IPS-NIHi7 (cell line): ENCODE results near the gene CPLX3.

Experiments used
- DNase-seq: peaks from one replicate; pipeline ENCODE4 v3.0.0; 2012; ENCODE audit warnings: mixed read lengths; ENCODE audit errors: extremely low spot score

CPLX3 gene

DNA sequence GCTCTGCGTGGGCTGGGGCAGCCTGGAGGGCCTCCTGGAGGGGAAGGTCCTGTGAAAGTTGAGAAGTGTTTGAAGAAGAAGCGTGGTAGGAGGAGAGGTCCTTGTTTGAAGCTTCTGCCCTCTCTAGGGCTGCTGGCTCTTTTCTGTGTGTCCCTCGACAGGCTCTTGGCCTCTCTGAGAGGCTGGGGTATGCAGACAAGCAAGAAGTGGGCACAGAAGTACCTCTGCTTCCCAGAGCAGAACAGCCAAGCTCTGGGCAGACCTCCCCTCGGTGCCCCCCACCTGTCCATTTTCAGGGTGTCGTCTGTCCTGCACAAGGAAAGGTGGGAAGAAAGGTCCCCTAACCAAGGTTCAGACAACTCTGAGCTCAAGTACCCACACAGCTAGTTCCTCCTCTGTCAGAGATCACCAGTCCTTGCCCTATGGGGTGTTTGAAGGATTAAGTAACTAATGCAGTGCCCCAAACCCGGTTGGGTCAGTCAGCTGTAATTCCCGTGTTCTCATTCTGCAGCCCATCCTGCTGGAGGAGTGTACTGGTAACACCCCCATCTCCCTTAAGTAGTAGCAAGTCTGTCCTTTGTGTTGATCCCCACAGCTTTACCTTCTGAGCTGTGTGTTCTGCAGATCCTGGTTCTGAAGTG, 38.3 kb upstream of the CPLX3 start:
- DNase-seq = no peak

DNA sequence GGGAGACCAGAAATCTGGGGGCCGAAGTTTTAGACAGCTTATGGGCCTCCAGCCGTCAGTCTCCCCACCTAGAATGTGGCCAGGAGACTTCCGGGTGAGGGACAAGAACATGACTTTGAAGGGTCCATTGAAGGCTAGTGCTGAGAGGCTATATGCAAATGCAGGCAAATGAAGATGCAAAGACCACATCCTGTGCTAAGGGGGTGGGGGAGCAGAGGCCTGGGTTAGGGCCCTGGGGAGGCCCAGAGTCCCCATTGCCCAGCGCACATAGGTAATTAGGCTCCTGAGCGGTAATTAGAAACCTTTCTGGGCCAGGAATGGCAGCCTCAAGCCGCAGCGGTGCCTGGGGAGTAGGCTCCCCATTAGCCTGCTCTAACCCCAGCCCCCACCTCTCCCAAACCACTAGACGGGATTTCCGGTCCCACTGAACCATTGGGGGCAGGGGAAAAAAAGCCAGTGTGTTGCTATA, 37.7 kb upstream of the CPLX3 start:
- DNase-seq = no peak

DNA sequence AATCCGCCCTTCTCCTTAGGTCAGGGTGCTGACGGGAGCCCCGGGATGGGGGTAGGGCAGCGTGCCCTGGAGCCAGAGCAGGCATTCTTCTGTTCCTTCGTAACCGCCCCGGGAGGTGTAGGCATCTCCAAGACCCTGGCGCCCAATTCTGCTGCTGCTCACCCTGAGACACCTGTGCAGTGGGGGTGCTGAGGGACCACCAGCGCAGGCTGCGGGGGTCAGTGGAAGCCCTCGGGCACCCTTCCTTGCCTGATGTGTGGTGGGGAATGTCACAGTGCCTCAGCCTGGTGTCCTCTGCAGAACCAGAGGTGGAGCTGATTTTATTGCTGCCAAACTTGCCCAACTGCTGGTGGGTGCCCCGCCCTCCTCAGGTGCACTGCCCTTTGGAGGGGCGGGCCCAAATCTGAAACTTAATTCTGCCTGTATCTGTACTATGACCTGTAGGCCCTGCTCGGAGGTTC, 37.2 kb upstream of the CPLX3 start:
- no peak for DNase-seq

DNA sequence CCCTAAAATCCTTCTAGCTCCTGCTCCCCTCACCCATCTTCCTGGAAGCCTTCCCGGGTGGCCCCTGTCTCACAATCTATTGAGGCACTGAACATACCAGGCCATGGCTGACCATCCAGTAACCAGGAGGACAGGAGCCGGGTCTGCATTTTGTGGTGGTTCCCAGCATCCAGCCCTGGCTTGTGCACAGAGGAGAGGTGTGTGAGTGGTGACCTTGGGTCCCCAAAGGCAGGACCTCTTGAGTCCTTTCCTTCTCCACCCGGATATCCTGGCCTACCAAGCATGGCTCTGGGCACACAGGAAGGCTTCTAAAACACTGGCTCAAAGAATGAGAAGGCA, 36.7 kb upstream of the CPLX3 start:
- no peak for DNase-seq

DNA sequence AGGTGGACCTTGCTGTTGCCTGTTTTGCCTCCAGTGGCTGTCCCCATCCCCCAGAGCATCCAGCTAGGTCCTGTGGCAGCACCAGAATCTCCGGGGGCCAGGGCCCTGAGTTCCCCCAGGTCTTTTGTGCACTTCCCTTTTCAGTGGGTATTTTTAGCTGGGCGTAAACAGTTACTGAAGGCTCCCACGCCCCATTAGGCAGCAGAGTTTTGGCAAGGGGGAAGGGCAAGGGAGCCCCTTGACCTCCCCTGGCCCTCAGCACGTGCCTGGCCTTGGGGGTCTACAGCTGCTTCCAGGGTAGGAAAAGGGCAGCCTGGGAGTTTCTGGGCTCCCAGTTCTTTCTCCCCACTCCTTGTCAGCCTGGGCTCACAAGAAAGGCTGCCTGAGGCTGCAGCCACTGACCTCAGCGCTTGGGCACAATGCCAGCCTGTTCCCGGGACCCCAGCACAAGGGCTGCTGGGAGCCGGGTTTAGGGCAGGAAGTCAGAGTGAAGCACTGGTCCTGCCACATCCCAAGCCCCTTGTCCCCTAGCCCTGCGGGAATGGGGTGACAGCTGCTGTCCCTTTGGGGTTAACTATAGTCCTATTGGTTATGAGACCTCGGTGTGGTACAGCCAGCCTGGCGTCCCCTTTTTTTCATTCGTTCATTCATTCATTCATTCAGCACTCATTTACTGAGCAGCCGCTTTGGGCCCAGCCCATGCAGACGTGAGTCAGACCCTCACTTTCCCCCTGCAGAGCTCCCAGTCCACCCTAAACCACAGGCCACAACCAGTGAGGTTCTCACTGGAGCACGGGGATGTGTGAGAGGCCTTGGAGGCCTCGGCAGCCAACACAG, 36.1 kb upstream of the CPLX3 start:
- DNase-seq = no peak

DNA sequence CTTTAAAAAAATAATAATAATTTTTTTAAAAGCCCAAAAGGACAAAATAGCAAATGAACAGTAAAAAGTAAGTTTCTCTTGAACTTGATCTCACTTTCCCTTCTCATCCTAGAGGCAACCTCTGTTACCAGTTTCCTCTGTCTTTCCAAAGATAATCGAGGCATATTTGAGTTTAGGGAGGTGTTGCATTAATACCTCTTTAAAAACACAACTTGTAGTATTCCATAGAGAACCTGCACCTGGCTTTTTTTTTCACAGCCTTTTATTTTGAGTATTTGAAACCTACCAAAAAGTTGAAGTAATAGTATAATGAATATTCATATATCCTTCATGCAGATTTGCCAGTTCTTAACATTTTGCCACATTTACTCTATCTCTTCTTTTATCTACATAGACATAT, 35.4 kb upstream of the CPLX3 start:
- no peak for DNase-seq

DNA sequence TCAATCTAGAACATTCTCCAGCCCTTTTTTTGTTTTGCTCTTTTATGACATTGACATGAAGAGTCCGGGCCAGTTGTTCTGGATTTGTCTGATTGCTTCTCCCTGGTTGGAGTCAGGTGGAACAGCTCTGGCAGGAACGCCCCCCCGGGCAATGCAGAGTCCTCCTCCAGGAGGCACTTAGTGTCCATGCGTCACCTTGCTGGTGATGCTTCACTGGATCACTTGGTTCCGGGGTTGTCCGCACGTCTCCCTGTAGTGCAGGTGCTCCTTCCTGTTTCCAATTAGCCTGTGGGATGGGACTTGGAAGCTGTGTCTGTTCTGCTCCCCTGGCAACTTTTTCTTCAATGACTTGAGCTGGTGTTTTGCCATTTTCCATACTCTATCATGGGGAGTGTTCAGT, 34.8 kb upstream of the CPLX3 start:
- no peak for DNase-seq

DNA sequence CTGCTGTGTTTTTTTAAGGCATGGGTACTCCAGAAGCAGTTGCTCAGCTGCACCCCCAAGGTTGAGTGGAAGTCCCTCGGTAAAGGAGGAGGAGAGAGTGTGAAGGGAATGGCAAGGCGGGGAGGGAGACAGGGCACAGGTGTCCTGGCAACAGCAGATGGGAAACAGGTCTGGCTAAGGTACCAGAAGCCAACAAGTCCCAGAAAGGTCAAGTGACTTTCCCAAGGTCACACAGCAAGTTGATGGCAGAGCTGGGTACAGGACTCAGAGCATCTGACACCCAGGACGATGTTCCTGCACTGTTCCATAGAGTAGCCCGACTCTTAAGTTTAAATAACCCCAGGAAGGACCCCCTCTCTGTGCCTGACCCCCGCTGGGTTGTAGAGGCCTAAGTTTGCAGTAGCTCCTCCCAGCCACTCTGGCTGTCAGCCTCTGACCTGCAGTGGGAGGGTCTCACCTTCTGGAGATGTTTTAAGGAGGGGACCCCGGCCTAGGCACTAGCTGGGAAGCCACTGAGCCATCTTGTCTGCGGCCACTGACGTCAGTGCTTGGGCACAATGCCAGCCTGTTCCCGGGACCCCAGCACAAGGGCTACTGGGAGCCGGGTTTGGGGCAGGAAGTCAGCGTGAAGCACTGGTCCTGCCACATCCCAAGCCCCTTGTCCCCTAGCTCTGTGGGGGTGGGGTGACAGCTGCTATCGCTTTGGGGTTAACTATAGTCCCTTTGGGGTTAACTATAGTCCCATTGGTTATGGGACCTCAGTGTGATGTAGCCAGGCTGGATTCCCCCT, 34.0 kb upstream of the CPLX3 start:
- no peak for DNase-seq

DNA sequence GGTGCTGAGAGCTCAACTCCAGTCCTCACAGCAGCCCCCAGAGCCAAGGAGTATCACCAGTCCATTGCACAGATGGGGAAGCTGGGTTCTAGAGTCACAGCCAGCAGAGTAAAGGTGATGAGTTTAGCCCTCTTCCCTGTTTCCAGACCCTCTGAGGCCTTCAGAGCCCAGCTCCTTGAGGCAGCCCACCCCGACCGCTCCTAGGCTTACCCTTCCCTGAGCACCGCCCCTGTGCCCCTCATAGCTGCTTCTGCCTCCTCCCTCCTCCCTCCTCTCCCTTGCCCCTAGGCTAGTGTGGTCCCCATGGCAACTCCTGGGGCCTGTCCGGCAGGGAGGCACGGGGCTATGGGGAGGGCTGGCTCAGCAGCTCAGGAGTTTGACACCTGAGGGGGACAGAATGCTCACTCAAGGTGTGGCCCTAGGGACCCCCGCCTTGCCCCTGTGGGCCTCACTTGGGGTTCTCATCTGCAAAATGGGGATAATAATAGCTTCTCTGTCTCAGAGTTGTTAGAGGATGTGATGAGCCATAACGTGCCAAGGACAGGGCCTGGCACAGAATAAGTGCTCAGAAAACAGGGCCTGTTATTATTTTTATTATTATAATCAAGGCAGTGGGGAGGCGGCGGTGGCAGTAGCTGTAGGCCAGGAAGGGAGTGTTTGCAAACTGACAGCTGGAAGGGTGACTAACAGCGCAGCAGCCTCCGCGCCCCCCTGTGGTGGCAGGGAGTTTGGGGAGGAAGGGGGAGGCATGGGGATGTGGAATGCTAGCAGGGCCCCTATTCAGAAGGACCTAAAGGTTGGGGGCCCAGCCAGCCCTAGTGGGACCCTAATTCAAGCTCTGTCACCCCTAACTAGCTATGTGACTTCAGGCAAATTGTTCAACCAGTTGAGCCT, 33.0 kb upstream of the CPLX3 start:
- DNase-seq = no peak

DNA sequence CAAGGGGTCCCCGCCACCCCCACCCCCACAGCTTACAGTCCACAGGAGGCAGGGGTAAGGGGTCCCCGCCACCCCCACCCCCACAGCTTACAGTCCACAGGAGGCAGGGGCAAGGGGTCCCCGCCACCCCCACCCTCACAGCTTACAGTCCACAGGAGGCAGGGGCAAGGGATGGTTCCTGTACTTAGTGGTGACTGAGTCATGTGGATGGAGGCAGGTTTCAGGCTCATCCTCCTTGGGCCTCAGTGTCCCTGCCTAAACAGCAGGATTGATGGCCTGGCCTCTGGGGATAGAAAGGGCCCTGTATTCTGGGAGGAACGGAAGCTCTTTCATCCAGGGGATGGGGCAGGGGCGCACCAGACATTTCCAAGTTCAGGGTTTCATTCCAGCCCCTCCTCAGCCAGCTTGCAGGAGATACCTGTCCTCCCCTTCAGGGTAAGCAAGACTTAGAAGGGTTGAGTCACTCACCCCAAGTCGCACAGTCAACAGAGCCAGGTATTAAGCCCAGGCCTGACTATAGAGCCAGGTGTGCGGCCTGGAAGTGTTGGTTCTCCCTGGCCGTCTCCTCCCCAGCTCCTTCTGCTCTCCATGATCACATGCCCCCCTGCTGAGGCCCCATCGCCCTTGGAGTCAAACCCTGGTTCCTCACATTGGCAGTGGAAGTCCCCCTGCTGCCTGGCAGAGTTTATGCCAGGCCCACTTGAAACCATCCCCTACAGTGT, 32.0 kb upstream of the CPLX3 start:
- DNase-seq = no peak

DNA sequence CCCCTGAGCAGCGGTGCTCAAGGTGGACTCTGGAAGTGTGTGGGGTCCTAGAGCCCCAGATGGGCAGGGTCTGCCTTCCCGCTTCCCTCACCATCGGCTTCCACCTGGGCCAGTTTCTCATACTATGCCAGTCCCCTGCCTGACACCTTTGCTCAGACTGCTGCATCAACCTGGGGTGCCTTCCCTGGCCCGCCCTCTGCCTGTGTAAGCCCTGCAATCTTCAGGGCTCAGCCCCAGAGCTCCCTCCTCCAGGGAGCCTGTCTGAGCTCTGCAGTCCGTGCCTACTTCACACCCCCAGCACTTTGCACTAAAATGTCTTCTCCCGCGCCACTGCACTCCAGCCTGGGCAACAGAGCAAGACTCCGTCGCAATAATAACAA, 31.5 kb upstream of the CPLX3 start:
- no peak for DNase-seq

DNA sequence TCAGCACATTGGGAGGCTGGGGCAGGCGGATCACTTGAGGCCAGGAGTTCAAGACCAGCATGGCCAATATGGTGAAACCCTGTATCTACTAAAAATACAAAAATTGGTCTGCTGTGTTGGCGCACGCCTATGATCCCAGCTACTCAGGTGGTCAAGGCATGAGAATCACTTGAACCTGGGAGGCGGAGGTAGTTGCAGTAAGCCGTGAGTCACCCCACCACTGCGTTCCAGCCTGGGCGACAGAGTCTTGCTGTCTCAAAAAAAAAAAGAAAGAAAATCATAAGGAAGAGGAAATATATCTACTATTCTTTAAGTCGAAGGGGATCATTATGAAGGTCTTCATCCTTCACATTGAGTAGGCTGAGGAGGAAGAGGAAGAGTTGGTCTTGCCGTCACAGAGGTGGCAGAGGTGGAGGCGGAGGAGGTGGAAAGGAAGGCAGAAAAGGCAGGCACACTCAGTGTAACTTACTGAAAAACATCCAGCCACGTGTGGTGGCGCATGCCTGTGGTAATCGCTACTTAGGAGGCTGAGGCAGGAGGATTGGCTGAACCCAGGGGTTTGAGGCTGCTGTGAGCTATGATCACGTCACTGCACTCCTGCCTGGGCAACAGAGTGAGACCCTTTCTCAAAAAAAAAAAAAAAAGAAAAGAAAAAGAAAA, 30.3 kb upstream of the CPLX3 start:
- DNase-seq = no peak

DNA sequence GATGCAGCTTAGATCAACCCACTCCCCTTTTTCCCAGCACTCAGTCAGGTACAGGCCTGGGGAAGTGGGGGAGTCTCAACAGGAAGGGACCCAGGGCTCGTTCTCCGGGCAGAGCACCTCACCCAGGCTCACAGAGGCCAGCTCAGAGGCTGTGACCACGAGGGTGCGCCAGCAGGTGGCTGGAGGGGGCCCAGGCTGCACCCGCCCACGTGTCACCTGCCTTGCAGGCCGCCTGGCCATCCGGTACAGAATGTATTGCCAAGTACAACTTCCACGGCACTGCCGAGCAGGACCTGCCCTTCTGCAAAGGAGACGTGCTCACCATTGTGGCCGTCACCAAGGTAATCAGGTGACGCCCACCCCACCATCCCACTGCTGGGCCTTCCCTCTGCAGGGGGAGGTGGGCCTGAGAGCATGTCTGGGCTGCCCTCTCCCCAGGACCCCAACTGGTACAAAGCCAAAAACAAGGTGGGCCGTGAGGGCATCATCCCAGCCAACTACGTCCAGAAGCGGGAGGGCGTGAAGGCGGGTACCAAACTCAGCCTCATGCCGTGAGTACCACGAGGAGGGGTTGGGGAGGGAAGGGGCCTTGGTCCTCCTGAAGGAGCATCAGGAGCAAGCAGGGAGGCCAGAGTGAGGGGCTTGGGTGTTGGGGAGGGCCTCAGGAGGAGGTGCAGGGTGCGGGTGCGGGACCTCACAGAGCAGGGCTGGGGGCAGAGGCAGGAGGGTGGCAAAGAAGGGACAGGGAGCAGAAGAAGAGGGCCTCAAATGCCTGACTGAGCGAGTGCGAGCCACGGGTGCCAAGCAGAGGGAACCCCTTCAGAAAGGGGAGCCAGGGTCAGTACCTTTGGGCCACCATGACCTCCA, 27.8 kb upstream of the CPLX3 start:
- DNase-seq = no peak

DNA sequence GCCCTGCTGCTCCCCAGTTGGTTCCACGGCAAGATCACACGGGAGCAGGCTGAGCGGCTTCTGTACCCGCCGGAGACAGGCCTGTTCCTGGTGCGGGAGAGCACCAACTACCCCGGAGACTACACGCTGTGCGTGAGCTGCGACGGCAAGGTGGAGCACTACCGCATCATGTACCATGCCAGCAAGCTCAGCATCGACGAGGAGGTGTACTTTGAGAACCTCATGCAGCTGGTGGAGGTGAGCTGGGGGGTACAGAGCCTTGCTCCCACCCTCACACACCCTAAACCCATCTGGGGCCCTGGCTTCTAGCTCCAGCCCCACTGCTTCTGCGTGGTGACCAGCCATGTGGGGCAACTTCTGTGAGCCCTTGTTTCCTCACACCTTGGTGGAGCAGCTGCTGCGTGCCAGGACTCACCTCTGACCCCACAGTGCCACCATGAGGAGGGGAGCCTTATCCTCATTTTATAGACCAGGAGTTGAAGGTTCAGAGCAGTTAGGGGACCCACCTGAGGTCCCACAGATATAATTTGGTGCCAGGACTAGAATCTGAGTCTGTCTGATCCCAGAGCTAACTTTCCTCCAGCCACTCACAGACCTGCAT, 27.1 kb upstream of the CPLX3 start:
- no peak for DNase-seq

DNA sequence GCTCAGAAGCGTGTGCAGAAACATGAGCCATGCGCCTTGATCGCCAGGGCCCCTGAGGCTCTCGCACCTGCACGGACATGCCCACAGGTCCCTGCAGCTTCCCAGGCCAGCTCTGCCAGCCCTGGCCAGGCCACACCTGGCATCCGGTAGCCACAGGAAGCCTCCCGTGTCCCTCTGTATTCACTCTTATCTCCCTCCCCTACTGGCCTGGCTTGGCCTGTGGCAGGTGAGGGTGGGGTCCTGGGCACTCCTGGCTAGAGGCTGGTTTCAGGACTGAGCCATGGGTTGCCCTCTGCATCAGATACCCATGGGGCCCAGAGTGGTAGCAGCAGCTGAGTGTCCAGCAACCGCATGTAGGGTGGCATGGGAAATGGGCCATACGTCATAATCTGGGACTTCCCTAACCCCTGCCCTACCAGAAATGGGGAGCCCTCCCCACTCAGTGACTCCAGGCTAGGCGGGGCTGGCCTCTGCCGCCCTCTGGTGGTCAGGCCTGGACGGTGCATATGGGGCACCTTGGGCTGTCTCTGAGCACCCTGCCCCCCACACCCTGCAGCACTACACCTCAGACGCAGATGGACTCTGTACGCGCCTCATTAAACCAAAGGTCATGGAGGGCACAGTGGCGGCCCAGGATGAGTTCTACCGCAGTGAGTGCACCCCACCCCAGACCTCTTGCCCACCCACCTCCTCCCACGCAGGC, 26.4 kb upstream of the CPLX3 start:
- peak; percentile 95 for DNase-seq

DNA sequence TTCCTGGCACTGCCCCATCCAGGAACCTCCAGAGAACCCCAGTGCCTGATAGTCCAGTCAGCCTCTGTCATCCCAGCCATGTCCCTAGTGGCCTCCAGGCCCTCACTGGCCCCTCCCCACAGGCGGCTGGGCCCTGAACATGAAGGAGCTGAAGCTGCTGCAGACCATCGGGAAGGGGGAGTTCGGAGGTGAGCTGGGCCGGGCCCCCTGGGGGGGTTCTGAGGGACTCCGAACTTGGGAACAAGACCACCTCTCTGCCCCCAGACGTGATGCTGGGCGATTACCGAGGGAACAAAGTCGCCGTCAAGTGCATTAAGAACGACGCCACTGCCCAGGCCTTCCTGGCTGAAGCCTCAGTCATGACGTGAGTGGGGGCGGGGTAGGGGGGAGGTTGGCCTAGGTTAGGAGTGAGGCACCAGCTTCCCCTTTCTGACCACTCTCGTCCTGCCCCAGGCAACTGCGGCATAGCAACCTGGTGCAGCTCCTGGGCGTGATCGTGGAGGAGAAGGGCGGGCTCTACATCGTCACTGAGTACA, 25.8 kb upstream of the CPLX3 start:
- no peak for DNase-seq

DNA sequence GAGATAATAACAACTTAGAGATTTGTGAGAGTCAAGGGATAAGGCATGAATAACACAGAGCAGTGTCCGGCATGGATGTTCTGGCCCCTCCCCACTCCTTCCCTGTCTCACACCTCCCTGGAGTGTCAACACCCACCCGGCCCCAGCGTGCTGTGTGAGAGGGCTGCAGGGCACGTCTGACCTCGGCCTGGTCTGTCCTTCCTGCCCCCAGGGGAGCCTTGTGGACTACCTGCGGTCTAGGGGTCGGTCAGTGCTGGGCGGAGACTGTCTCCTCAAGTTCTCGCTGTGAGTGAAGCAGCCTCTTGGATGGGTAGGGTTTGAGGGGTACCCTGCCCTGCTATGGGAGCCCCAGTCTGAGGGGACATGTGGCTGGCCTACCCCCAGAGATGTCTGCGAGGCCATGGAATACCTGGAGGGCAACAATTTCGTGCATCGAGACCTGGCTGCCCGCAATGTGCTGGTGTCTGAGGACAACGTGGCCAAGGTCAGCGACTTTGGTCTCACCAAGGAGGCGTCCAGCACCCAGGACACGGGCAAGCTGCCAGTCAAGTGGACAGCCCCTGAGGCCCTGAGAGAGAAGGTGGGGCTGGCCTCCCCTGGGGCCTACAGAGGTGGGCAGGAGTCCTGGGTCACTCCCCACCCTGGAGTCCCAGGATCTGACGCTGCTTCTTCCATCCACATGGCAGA, 25.0 kb upstream of the CPLX3 start:
- DNase-seq = no peak

DNA sequence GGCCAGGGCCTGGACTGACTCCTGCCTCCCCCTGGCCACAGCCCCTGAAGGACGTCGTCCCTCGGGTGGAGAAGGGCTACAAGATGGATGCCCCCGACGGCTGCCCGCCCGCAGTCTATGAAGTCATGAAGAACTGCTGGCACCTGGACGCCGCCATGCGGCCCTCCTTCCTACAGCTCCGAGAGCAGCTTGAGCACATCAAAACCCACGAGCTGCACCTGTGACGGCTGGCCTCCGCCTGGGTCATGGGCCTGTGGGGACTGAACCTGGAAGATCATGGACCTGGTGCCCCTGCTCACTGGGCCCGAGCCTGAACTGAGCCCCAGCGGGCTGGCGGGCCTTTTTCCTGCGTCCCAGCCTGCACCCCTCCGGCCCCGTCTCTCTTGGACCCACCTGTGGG, 24.1 kb upstream of the CPLX3 start:
- no peak for DNase-seq
